SK-N-SH treated with all-trans-retinoic acid at 6 μM for 48 hours (cell line): ENCODE measurements around the gene VEGFC.

Experiments used
- ARNTL ChIP-seq: fragments of 450-650 bp; formaldehyde crosslinking; IDR thresholded peaks from 2 replicates; pipeline ENCODE4 v1.5.0; 2020; ENCODE audit warnings: low read depth, mild to moderate bottlenecking, moderate library complexity, borderline replicate concordance
- RARB ChIP-seq: fragments of 250-450 bp; sonication (Bioruptor Pico); IDR thresholded peaks from 2 replicates; pipeline ENCODE4 v1.8.0; 2021; ENCODE audit warnings: mild to moderate bottlenecking, moderate library complexity
- TCF4 ChIP-seq: fragments of 250-450 bp; sonication (Bioruptor Pico); IDR thresholded peaks from 2 replicates; pipeline ENCODE4 v1.8.0; 2021; ENCODE audit warnings: mild to moderate bottlenecking, moderate library complexity, borderline replicate concordance
- TSHZ2 ChIP-seq: fragments of 250-450 bp; sonication (Bioruptor Pico); IDR thresholded peaks from 2 replicates; pipeline ENCODE4 v1.5.0; 2020; ENCODE audit warnings: mild to moderate bottlenecking, moderate library complexity
- ZC3H10 ChIP-seq: fragments of 250-450 bp; sonication (Bioruptor Pico); IDR thresholded peaks from 2 replicates; pipeline ENCODE4 v1.5.1; 2021; ENCODE audit warnings: mild to moderate bottlenecking, moderate library complexity
- ZFP3 ChIP-seq: fragments of 250-450 bp; sonication (Bioruptor Pico); IDR thresholded peaks from 2 replicates; pipeline ENCODE4 v1.5.0; 2020; ENCODE audit warnings: mild to moderate bottlenecking, moderate library complexity
- ZNF565 ChIP-seq: fragments of 450-650 bp; formaldehyde crosslinking; conservative IDR thresholded peaks from 2 replicates; pipeline ENCODE4 v1.5.0; 2020; ENCODE audit warnings: low read depth, mild to moderate bottlenecking, moderate library complexity
- TF ChIP-seq, protein P1 (sequence below): fragments of 250-450 bp; sonication (Bioruptor Pico); IDR thresholded peaks from 2 replicates; pipeline ENCODE4 v1.8.0; 2021; ENCODE audit warnings: low read depth, mild to moderate bottlenecking, moderate library complexity, borderline replicate concordance
- TF ChIP-seq, protein P2 (sequence below): fragments of 250-450 bp; sonication (Bioruptor Pico); IDR thresholded peaks from 2 replicates; pipeline ENCODE4 v1.8.0; 2020; ENCODE audit warnings: mild to moderate bottlenecking, moderate library complexity, borderline replicate concordance

DNA sequence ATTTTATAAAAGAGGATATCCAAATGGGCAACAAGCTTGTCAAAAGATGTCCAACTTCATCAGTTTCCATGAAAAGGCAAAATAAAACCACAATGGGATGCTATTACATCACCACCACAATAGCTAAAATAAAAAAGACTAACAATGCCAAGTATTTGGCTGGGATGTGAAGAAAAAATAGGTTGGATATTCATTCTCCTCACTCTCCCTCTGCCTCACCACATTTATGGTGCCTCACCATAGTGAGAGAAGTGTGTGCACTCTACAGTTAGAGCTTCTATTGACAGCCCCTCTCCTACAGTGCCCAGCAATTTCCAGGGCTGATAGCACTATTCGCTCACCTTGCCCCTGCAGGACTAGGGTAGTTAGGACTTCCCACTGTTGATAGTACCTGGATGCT lies 25.5 kb downstream of the VEGFC start:
- TF ChIP-seq RARB (no peak), TCF4 (CRISPR knock-in tag) (no peak), ZFP3 (CRISPR knock-in tag) (no peak), ZNF565 (no peak), TSHZ2 (CRISPR knock-in tag) (no peak), ZC3H10 (CRISPR knock-in tag) (no peak), ARNTL (CRISPR knock-in tag) (no peak)
- TF ChIP-seq, protein P1, sequence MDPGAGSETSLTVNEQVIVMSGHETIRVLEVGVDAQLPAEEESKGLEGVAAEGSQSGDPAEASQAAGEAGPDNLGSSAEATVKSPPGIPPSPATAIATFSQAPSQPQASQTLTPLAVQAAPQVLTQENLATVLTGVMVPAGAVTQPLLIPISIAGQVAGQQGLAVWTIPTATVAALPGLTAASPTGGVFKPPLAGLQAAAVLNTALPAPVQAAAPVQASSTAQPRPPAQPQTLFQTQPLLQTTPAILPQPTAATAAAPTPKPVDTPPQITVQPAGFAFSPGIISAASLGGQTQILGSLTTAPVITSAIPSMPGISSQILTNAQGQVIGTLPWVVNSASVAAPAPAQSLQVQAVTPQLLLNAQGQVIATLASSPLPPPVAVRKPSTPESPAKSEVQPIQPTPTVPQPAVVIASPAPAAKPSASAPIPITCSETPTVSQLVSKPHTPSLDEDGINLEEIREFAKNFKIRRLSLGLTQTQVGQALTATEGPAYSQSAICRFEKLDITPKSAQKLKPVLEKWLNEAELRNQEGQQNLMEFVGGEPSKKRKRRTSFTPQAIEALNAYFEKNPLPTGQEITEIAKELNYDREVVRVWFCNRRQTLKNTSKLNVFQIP (CRISPR knock-in tag), result no peak
- TF ChIP-seq, protein P2, sequence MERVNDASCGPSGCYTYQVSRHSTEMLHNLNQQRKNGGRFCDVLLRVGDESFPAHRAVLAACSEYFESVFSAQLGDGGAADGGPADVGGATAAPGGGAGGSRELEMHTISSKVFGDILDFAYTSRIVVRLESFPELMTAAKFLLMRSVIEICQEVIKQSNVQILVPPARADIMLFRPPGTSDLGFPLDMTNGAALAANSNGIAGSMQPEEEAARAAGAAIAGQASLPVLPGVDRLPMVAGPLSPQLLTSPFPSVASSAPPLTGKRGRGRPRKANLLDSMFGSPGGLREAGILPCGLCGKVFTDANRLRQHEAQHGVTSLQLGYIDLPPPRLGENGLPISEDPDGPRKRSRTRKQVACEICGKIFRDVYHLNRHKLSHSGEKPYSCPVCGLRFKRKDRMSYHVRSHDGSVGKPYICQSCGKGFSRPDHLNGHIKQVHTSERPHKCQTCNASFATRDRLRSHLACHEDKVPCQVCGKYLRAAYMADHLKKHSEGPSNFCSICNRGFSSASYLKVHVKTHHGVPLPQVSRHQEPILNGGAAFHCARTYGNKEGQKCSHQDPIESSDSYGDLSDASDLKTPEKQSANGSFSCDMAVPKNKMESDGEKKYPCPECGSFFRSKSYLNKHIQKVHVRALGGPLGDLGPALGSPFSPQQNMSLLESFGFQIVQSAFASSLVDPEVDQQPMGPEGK, result no peak
